H1 (cell line): ENCODE measurements around the gene FOXRED1. TPM values are rescaled to one million over a fixed set of nuclear protein-coding genes. Genes with fewer than 3 reads are reported as not detected.

ENCODE experiments used
- CTCF ChIA-PET: fragments of 300-600 bp; sonication (Branson Sonifier 250); formaldehyde crosslinking; loops from one replicate; lab custom pipeline; 2021; ENCODE audit not compliant: partially characterized antibody; lab: Charles Lee
- POLR2A ChIA-PET: fragments of 300-600 bp; sonication (Branson Sonifier 250); formaldehyde crosslinking; loops from one replicate; lab custom pipeline; 2021; ENCODE audit warnings: inconsistent platforms; ENCODE audit not compliant: partially characterized antibody; lab: Charles Lee
- DNase-seq, 2 experiments: peaks; one replicate each; pipeline versions ENCODE4 v3.0.0 to v3.0.0-alpha.2; 2010 to 2022; ENCODE audit warnings: low spot score in 2 of 2, low read depth in 1 of 2, mixed read lengths in 1 of 2
- FAIRE-seq: peaks from 2 replicates; lab custom pipeline; 2011; peaks lifted over from hg19 to GRCh38; lab: Jason Lieb, UNC
- H2AFZ ChIP-seq: 2 replicates; pipeline ENCODE4 v1.8.1; 2012; ENCODE audit warnings: low read length, inconsistent platforms
- H2AK5ac ChIP-seq: 2 replicates; pipeline ENCODE4 v1.6.1; 2013; ENCODE audit warnings: low read depth, low read length
- H2BK120ac ChIP-seq: replicated peaks from 2 replicates; pipeline ENCODE3; 2013; ENCODE audit warnings: low read depth, low read length, inconsistent platforms
- H2BK12ac ChIP-seq: 2 replicates; pipeline ENCODE4 v1.6.1; 2013; ENCODE audit warnings: low read depth, low read length
- H2BK15ac ChIP-seq: 2 replicates; pipeline ENCODE4 v1.6.1; 2013; ENCODE audit warnings: low read length
- H2BK20ac ChIP-seq: 2 replicates; pipeline ENCODE4 v1.6.1; 2013; ENCODE audit warnings: low read length
- H2BK5ac ChIP-seq: 2 replicates; pipeline ENCODE4 v1.6.1; 2013; ENCODE audit warnings: low read depth, low read length
- H3K14ac ChIP-seq: 2 replicates; pipeline ENCODE4 v1.6.1; 2013; ENCODE audit warnings: inconsistent platforms; ENCODE audit not compliant: insufficient read length
- H3K18ac ChIP-seq: 2 replicates; pipeline ENCODE4 v1.6.1; 2013; ENCODE audit warnings: low read length; ENCODE audit errors: extremely low read depth
- H3K23ac ChIP-seq: 2 replicates; pipeline ENCODE4 v1.6.1; 2013; ENCODE audit warnings: inconsistent platforms; ENCODE audit not compliant: insufficient read length
- H3K23me2 ChIP-seq: 2 replicates; pipeline ENCODE4 v1.6.1; 2013; ENCODE audit warnings: low read depth, low read length
- H3K27ac ChIP-seq: 2 replicates; pipeline ENCODE4 v1.6.1; 2011; ENCODE audit warnings: low read depth, low read length, inconsistent platforms
- H3K27me3 ChIP-seq, 4 experiments: replicated peaks in 1 of 4; 1 replicate in 1 of 4; 2 replicates in 3 of 4; pipeline versions ENCODE4 v1.6.1 to v1.8.1; 2011 to 2013; ENCODE audit warnings: low read length in 3 of 4, mild to moderate bottlenecking in 3 of 4, inconsistent platforms in 2 of 4, mixed read lengths in 2 of 4, moderate library complexity in 1 of 4; ENCODE audit not compliant: control insufficient read depth in 3 of 4, insufficient read depth in 3 of 4; ENCODE audit errors: extremely low read depth in 1 of 4
- H3K36me3 ChIP-seq, 4 experiments: 2 replicates each; pipeline versions ENCODE4 v1.6.1 to v1.8.1; 2011 to 2013; ENCODE audit warnings: mild to moderate bottlenecking in 4 of 4, low read length in 3 of 4, moderate library complexity in 2 of 4, control low read depth in 1 of 4, inconsistent platforms in 1 of 4; ENCODE audit not compliant: insufficient read depth in 4 of 4, control insufficient read depth in 2 of 4
- H3K4ac ChIP-seq: replicated peaks from 2 replicates; pipeline ENCODE3; 2013; ENCODE audit warnings: low read length, low read depth, mixed read lengths, inconsistent platforms; ENCODE audit not compliant: insufficient read length
- H3K4me1 ChIP-seq, 4 experiments: replicated peaks in 1 of 4; 1 replicate in 1 of 4; 2 replicates in 3 of 4; pipeline versions ENCODE4 v1.6.1 to v1.8.1; 2011 to 2013; ENCODE audit warnings: low read length in 3 of 4, inconsistent platforms in 2 of 4, mixed read lengths in 1 of 4; ENCODE audit not compliant: insufficient read depth in 4 of 4, control insufficient read depth in 3 of 4
- H3K4me2 ChIP-seq, 2 experiments: 2 replicates each; pipeline versions ENCODE4 v1.6.1 to v1.8.1; 2011 to 2013; ENCODE audit warnings: low read depth in 2 of 2, low read length in 2 of 2, control low read depth in 1 of 2, inconsistent platforms in 1 of 2, mild to moderate bottlenecking in 1 of 2; ENCODE audit not compliant: insufficient read depth in 1 of 2
- H3K4me3 ChIP-seq, 4 experiments: fragments of 200-600, 300-600 bp in 1 of 4; sonication (generic), shearing (Covaris generic), sonication (Bioruptor Twin) in 1 of 4; 2 replicates each; pipeline versions ENCODE4 v1.5.1 to v1.8.1; 2011 to 2016; ENCODE audit warnings: low read length in 4 of 4, low read depth in 3 of 4, control low read depth in 2 of 4, inconsistent platforms in 2 of 4, mild to moderate bottlenecking in 2 of 4, mixed read lengths in 1 of 4, moderate library complexity in 1 of 4; ENCODE audit not compliant: insufficient read depth in 2 of 4; ENCODE audit errors: extremely low read depth in 1 of 4
- H3K56ac ChIP-seq: replicated peaks from 2 replicates; pipeline ENCODE3; 2013; ENCODE audit warnings: low read depth, mild to moderate bottlenecking, mixed read lengths, low read length, inconsistent platforms; ENCODE audit not compliant: insufficient read length
- H3K79me1 ChIP-seq: 2 replicates; pipeline ENCODE4 v1.6.1; 2013; ENCODE audit warnings: low read depth, low read length, control low read depth
- H3K79me2 ChIP-seq, 2 experiments: 2 replicates each; pipeline versions ENCODE4 v1.6.1 to v1.8.1; 2012 to 2013; ENCODE audit warnings: low read length in 2 of 2, mild to moderate bottlenecking in 2 of 2, inconsistent platforms in 1 of 2; ENCODE audit not compliant: insufficient read depth in 2 of 2, control insufficient read depth in 1 of 2
- H3K9ac ChIP-seq, 4 experiments: replicated peaks in 1 of 4; 1 replicate in 1 of 4; 2 replicates in 3 of 4; pipeline versions ENCODE4 v1.6.1 to v1.8.1; 2011 to 2013; ENCODE audit warnings: low read depth in 3 of 4, low read length in 3 of 4, control low read depth in 2 of 4, mild to moderate bottlenecking in 2 of 4, moderate library complexity in 2 of 4, inconsistent platforms in 1 of 4; ENCODE audit errors: extremely low read depth in 1 of 4
- H3K9me3 ChIP-seq, 2 experiments: 2 replicates each; pipeline versions ENCODE4 v1.6.1 to v1.8.1; 2012 to 2013; ENCODE audit warnings: mild to moderate bottlenecking in 2 of 2, moderate library complexity in 2 of 2, control low read depth in 1 of 2, inconsistent platforms in 1 of 2, low read depth in 1 of 2, low read length in 1 of 2, mixed read lengths in 1 of 2; ENCODE audit not compliant: insufficient read depth in 2 of 2
- H4K20me1 ChIP-seq, 2 experiments: replicated peaks in 1 of 2; 2 replicates each; pipeline versions ENCODE3 to v1.8.1; 2011 to 2013; ENCODE audit warnings: inconsistent platforms in 2 of 2, low read length in 2 of 2, mild to moderate bottlenecking in 1 of 2; ENCODE audit not compliant: insufficient read depth in 2 of 2, control insufficient read depth in 1 of 2
- H4K5ac ChIP-seq: 2 replicates; pipeline ENCODE4 v1.6.1; 2013; ENCODE audit warnings: low read length, low read depth, mixed read lengths, inconsistent platforms; ENCODE audit not compliant: insufficient read length
- H4K8ac ChIP-seq: 2 replicates; pipeline ENCODE4 v1.8.0; 2013; ENCODE audit warnings: mild to moderate bottlenecking, moderate library complexity, low read length, inconsistent platforms; ENCODE audit not compliant: insufficient read depth; ENCODE audit errors: extremely low read depth
- H4K91ac ChIP-seq: replicated peaks from 2 replicates; pipeline ENCODE3; 2013; ENCODE audit warnings: low read length, mixed read lengths, inconsistent platforms; ENCODE audit not compliant: insufficient read length
- ASH2L ChIP-seq: fragments of 200-600, 300-600 bp; sonication (generic); IDR thresholded peaks from one replicate; pipeline ENCODE4 v1.7.1; 2017; ENCODE audit warnings: low read length
- CHD1 ChIP-seq: IDR thresholded peaks from 2 replicates; pipeline ENCODE4 v1.6.1; 2012; ENCODE audit warnings: low read depth, low read length, improper control_type of control experiment
- GABPA ChIP-seq: IDR thresholded peaks from 2 replicates; pipeline ENCODE4 v1.6.1; 2011; ENCODE audit warnings: mild to moderate bottlenecking, low read length, moderate library complexity, borderline replicate concordance; ENCODE audit not compliant: insufficient read depth
- SAP30 ChIP-seq: fragments of 300-600 bp; sonication (generic); IDR thresholded peaks from 2 replicates; pipeline ENCODE4 v1.7.1; 2012; ENCODE audit warnings: low read length, moderate library complexity, mild to moderate bottlenecking, inconsistent platforms; ENCODE audit not compliant: insufficient read depth, insufficient replicate concordance
- SIX5 ChIP-seq: IDR thresholded peaks from 2 replicates; pipeline ENCODE4 v1.6.1; 2011; ENCODE audit warnings: mild to moderate bottlenecking, low read depth, low read length
- USF2 ChIP-seq: IDR thresholded peaks from 2 replicates; pipeline ENCODE4 v1.6.1; 2011; ENCODE audit warnings: low read length, improper control_type of control experiment
- WGBS, 2 experiments: shearing (Covaris generic) in 1 of 2; methylation state at CpG; one replicate each; pipeline versions ENCODE4 v1.1.6 to v1.1.7; 2013 to 2015; ENCODE audit warnings: low lambda C conversion rate in 2 of 2, mixed read lengths in 2 of 2, inconsistent platforms in 1 of 2, low coverage in 1 of 2, missing lambda C conversion rate in 1 of 2; ENCODE audit not compliant: insufficient replicate concordance in 2 of 2, insufficient coverage in 1 of 2, insufficient read length in 1 of 2; ENCODE audit errors: extremely low coverage in 1 of 2, missing lambda C conversion rate in 1 of 2; 5-methylcytosine and 5-hydroxymethylcytosine counted together
- polyA plus RNA-seq, 7 experiments: library from polyadenylated mRNA; depleted of rRNA in 3 of 7; stranded (reverse) in 5 of 7; unstranded in 2 of 7; fragments of >200 nt in 5 of 7; fragments of 200-250 nt in 2 of 7; gene quantifications; 1 replicate in 5 of 7; 2 replicates in 1 of 7; 4 replicates in 1 of 7; pipeline versions ENCODE4 v1.2.1 to v1.2.3, GENCODE V29; 2011 to 2013; ENCODE audit warnings: missing spikeins in 2 of 7, mixed read lengths in 2 of 7
- total RNA-seq: library from RNA; stranded (reverse); fragmentation: NEBNext Ultra II Directional; extraction: Animal tissue kit (Norgen Biotek cat#: 25700); gene quantifications from 2 replicates; pipeline ENCODE4 v1.2.1, GENCODE V29; 2021

The FOXRED1 gene
- total and polyA plus RNA-seq, 2 of the 8 experiments (the other 6 are each of a cell fraction or from before 2014, with no cell fraction given) = 48.8 to 99.4 TPM

GRCh38 chr11:126304457-126305075 lies 35.6 kb downstream of the FOXRED1 start:
- H3K4ac ChIP-seq = no peak overlapping the region
- peak overlapping the region; percentile 72 to 77 for H3K4me2 ChIP-seq
- 0 out of 2 replicates have a peak overlapping the region, but pooled peaks have one; percentile 48 for H2BK15ac ChIP-seq
- H3K27me3 ChIP-seq = no peaks in the 10 kb centered on the region
- no peaks in the 10 kb centered on the region for H4K20me1 ChIP-seq
- FAIRE-seq (no peak), DNase-seq (no peak)
- WGBS, 2 experiments = 70% methylated on average over 12 of the region's 12 CpGs; no CpG with 5 or more reads in 1 of the 2 experiments
- no peak overlapping the region for H3K14ac ChIP-seq
- H3K23ac ChIP-seq = no peak overlapping the region
- H2AK5ac ChIP-seq = 0 out of 2 replicates have a peak overlapping the region, but pooled peaks have one; percentile 71
- H3K23me2 ChIP-seq = peaks cover 3% of the 10 kb centered on the region
- peak overlapping the region; percentile 29; the same call in 1 of the 2 replicates for H2BK5ac ChIP-seq
- peaks cover 0 to 5% (median 2%) of the 10 kb centered on the region in 4 experiments; a peak in 4 of 7 replicates for H3K4me1 ChIP-seq
- H4K5ac ChIP-seq = no peak overlapping the region
- peak overlapping the region; percentile 63 to 98 (median 86) for H3K4me3 ChIP-seq
- H4K91ac ChIP-seq = no peak overlapping the region
- H3K9ac ChIP-seq = peak overlapping the region in 3 of 4 experiments; percentile 26 to 92 (median 89); a peak in 5 of 7 replicates
- peaks cover 0 to 10% of the 10 kb centered on the region in 2 experiments; a peak in 2 of 4 replicates for H3K79me2 ChIP-seq
- POLR2A ChIA-PET = interaction anchor here (0.9 to 2.8 kb wide), 19 partner anchors 8 to 145 kb away, joined by 3 to 11 read pairs (median 4); partner anchors contain the start of genes FOXRED1, SRPRA, ST3GAL4 and TIRAP
- H3K36me3 ChIP-seq = peaks cover 0 to 5% (median 1%) of the 10 kb centered on the region in 4 experiments; a peak in 2 of 8 replicates
- H2AFZ ChIP-seq = peak overlapping the region; percentile 99; the same call in 1 of the 2 replicates
- no peak overlapping the region for H4K8ac ChIP-seq
- H2BK20ac ChIP-seq = no peak overlapping the region
- TF ChIP-seq ASH2L (no peak), GABPA (no peak), SIX5 (no peak), USF2 (no peak), SAP30 (no peak), CHD1 (no peak)
- TF ChIP-seq, all 59 proteins: peak for 0
- Histone ChIP-seq H2BK120ac (no peak overlapping the region), H3K9me3 (no peaks in the 10 kb centered on the region), H2BK12ac (peak overlapping the region; percentile 4), H3K27ac (no peak overlapping the region), H3K18ac (0 out of 2 replicates have a peak overlapping the region, but pooled peaks have one; percentile 11), H3K56ac (no peak overlapping the region), H3K79me1 (peaks cover 2% of the 10 kb centered on the region; the same call in 1 of the 2 replicates)
- CTCF ChIA-PET = interaction anchor here (2.5 kb wide), 1 partner anchor 11 kb away, joined by 9 read pairs; no protein-coding TSS in a partner anchor
